ENCODE data around the gene DSN1.

- no peak for TF ChIP-seq JUND (IDR thresholded peaks at IDR 0.05)
- no peak for TF ChIP-seq REST (IDR thresholded peaks at IDR 0.05; ENCODE audit: low read depth, low read length)
Observed at GRCh38 chr20:36745927-36746659, 27.5 kb downstream of the DSN1 start, which contains the start of gene NDRG3.
